HG03457 (cell line): ENCODE results near the gene ASTE1.
"Not testable (repeated sequence)": the region's sequence is repeated elsewhere in the genome, so short reads cannot be mapped to it uniquely, and the experiment has no call there.

Experiments
- ATAC-seq: cut with Tn5 transposase; IDR thresholded peaks from one replicate; pipeline ENCODE4 v1.9.1; 2021; ENCODE audit warnings: moderate number of reproducible peaks; ENCODE audit not compliant: unreplicated experiment

The ASTE1 gene

GRCh38 chr3:131018970-131019369, 7.7 kb downstream of the ASTE1 start:
- ATAC-seq = no peak

- no peak for ATAC-seq
Measured at GRCh38 chr3:131009698-131010097, 16.9 kb downstream of the ASTE1 start.

DNA sequence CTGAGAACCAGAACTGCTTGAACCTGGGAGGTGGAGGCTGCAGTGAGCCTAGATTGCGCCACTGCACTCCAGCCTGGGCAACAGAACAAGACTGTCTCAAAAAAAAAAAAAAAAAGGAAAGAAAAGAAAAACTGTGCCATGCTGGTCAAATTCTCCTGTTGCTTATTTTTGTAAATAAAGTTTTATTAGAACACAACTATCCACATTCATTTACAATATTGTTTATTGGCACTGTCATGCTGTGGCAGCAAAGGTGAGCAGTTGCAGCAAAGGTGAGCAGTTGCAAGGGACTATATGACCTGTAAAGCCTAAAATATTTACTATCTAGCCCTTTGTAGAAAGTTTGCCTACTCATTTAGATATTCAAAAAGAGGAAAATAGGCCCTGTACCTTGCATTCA, 18.3 kb downstream of the ASTE1 start:
- no peak for ATAC-seq

GRCh38 chr3:131007782-131008181, 18.8 kb downstream of the ASTE1 start:
- no peak for ATAC-seq

DNA sequence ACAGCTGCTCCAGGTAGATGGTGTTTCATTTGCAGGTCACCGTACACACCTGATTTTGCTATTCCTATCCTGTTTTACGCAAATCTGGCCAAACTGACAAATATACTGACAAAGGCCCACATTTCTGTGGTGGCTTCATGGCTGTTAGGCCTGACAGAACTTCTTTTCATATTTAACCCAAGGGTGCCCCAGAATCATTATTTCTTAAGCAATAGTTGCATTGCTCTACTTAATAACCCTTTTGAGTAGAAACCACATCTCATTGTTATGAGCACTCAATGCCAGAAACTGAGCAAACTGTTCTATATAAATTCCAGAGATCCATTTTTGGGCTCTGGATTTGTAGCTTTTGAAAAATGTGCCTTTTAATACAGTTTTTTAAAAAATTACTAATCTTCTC, 19.4 kb downstream of the ASTE1 start:
- no peak for ATAC-seq

- ATAC-seq = no peak
Measured at GRCh38 chr3:131004603-131005002, 22.0 kb downstream of the ASTE1 start.

DNA sequence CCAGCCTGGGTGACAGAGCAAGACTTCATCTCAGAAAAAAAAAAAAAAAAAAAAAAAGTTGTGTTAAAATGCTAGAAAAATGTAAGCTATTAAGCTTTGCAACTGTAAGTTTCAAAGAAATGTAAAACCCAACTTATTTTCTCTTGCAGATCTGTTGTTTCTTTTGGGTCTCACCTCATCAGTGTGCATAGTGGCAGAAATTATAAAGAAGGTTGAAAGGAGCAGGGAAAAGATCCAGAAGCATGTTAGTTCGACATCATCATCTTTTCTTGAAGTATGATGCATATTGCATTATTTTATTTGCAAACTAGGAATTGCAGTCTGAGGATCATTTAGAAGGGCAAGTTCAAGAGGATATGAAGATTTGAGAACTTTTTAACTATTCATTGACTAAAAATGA, 25.6 kb downstream of the ASTE1 start:
- ATAC-seq = no peak

DNA sequence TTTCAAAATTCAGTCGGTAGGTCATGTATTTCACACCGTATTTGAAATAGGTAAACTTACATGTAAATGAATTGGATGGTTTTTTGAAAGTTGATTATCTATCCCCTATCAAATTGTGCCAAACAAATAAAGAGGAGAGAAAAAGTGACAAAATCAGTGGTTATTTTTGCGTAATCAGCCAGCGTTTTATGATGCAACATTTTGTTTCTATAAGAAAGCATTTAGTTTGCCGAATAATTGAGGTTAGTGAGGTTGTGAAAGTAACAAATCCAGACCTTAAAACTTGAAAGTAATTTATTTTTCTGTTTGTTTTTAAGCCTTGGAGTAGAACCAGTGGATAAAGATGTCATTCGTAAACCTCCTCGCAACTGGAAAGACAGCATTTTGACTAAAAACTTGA, 29.3 kb downstream of the ASTE1 start:
- ATAC-seq = no peak

DNA sequence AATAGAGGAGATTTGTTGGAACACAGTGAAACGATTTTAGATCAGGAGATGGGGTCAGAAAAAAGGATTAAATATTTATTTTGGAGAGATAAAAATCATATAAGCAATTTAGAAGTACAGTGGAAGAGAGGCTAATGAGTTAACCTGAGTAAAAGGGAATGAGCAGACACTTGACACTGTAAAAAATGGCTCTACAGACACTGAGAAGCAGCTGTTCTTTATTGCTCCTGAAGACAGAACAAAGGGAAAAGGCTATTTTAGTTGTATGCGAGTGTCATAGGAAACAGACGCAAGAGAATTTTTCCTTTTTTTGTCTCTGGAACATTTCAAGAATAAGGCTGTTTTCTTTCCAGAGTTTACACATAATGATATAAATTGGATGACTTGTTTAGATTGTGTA, 34.3 kb downstream of the ASTE1 start:
- ATAC-seq = no peak

- ATAC-seq = no peak
Measured at GRCh38 chr3:130991126-130991525, 35.5 kb downstream of the ASTE1 start.

GRCh38 chr3:130990282-130990681, 36.3 kb downstream of the ASTE1 start:
- no peak for ATAC-seq

GRCh38 chr3:130981469-130981868, 45.2 kb downstream of the ASTE1 start:
- no peak for ATAC-seq

GRCh38 chr3:130979117-130979516, 47.5 kb downstream of the ASTE1 start:
- ATAC-seq = no peak

- no peak for ATAC-seq
Measured at GRCh38 chr3:130976706-130977105, 49.9 kb downstream of the ASTE1 start.

DNA sequence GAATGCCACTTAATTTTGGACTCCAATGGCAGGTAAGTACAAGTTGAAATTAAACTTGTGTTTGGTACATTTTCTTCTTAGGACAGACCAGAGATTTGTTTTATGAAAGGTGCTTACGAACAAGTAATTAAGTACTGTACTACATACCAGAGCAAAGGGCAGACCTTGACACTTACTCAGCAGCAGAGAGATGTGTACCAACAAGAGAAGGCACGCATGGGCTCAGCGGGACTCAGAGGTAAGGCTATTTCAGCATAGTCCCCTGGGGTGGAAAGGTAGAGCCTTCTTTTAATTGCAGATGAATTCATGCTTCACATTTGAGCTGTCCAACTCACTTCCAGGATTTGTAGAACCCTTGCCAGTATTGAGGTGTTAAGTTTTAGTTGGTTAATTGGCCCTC, 51.4 kb downstream of the ASTE1 start:
- ATAC-seq = no peak

DNA sequence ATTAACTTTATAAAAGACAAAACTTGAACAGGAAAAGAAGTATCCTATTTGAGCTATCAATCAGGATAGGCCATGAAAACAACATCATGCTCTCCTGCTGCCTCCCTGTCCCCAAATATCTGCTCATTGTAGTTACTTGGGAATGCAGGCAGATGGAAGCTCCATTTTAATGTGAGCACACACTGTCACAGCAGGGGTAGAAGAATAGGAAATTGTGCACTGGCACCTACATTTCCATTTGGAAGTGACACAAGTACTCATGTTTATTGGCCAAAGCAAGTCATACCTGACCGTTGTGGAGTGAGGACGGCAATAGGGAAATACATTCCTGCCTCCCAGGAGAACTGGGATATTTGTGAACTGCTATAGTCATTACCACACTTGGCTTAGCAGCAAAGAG, 52.4 kb downstream of the ASTE1 start:
- no peak for ATAC-seq

- no peak for ATAC-seq
Measured at GRCh38 chr3:130973406-130973805, 53.2 kb downstream of the ASTE1 start.

GRCh38 chr3:130972592-130972991, 54.0 kb downstream of the ASTE1 start:
- not testable (repeated sequence) for ATAC-seq

- ATAC-seq = no peak
Measured at GRCh38 chr3:130971208-130971607, 55.4 kb downstream of the ASTE1 start.

DNA sequence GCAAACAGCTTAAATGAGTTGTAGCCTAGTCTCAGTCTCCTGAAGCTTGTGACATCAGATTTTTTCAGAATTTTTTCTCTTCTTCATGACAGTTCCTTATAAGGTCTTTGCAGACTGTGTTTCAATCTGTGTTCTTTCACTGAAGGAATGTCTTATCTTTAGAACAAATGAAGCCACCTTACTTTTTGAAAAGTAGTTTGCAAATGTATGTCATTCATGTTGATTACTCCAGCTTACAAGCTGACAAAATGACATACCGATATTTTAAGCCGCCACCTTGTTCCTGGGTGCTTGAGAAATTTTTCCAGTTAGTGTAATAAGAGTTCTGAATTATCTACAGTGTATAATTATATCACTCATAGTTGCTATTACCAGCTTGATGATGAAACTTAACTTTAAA, 57.0 kb downstream of the ASTE1 start:
- ATAC-seq = no peak

- ATAC-seq = no peak
Measured at GRCh38 chr3:130968221-130968620, 58.4 kb downstream of the ASTE1 start.

GRCh38 chr3:130967281-130967680, 59.3 kb downstream of the ASTE1 start:
- no peak for ATAC-seq

GRCh38 chr3:130963878-130964277, 62.7 kb downstream of the ASTE1 start:
- no peak for ATAC-seq
